ENCODE data around the gene RUNX2.

- TF ChIP-seq, protein P1, sequence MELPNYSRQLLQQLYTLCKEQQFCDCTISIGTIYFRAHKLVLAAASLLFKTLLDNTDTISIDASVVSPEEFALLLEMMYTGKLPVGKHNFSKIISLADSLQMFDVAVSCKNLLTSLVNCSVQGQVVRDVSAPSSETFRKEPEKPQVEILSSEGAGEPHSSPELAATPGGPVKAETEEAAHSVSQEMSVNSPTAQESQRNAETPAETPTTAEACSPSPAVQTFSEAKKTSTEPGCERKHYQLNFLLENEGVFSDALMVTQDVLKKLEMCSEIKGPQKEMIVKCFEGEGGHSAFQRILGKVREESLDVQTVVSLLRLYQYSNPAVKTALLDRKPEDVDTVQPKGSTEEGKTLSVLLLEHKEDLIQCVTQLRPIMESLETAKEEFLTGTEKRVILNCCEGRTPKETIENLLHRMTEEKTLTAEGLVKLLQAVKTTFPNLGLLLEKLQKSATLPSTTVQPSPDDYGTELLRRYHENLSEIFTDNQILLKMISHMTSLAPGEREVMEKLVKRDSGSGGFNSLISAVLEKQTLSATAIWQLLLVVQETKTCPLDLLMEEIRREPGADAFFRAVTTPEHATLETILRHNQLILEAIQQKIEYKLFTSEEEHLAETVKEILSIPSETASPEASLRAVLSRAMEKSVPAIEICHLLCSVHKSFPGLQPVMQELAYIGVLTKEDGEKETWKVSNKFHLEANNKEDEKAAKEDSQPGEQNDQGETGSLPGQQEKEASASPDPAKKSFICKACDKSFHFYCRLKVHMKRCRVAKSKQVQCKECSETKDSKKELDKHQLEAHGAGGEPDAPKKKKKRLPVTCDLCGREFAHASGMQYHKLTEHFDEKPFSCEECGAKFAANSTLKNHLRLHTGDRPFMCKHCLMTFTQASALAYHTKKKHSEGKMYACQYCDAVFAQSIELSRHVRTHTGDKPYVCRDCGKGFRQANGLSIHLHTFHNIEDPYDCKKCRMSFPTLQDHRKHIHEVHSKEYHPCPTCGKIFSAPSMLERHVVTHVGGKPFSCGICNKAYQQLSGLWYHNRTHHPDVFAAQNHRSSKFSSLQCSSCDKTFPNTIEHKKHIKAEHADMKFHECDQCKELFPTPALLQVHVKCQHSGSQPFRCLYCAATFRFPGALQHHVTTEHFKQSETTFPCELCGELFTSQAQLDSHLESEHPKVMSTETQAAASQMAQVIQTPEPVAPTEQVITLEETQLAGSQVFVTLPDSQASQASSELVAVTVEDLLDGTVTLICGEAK (IDR thresholded peaks at IDR 0.05; ENCODE audit: borderline replicate concordance): no peak
- TF ChIP-seq BHLHE40 (IDR thresholded peaks at IDR 0.05; ENCODE audit: borderline replicate concordance in 1 of 2, low read depth in 2 of 2, low read length in 1 of 2) (no peak), CTCF (IDR thresholded peaks at IDR 0.05 in 2 of 3, conservative IDR thresholded peaks at IDR 0.05 in 1 of 3; ENCODE audit: control insufficient read depth in 2 of 3, extremely low read depth in 1 of 3, insufficient read depth in 1 of 3, low read depth in 3 of 3, low read length in 3 of 3) (no peak), SIN3A (IDR thresholded peaks at IDR 0.05; ENCODE audit: low read depth, low read length) (no peak)
Observed at GRCh38 chr6:45609141-45609638, 281.1 kb downstream of the RUNX2 start.
